SU-DHL-6 (cell line): ENCODE results near the gene DACT3.

ENCODE experiments used
- CTCF ChIP-seq: fragments of 200-600 bp; sonication (generic); IDR thresholded peaks from one replicate; pipeline ENCODE4 v1.5.1; 2017; ENCODE audit warnings: antibody characterized with exemption, mild to moderate bottlenecking, low read length, moderate library complexity; ENCODE audit not compliant: insufficient read depth, poor library complexity, severe bottlenecking
- EZH2phosphoT487 ChIP-seq: fragments of 200-600 bp; sonication (generic), shearing (Covaris generic); conservative IDR thresholded peaks from 2 replicates; pipeline ENCODE4 v1.6.1; 2018; ENCODE audit warnings: mild to moderate bottlenecking, antibody characterized with exemption, low read length, moderate library complexity, mixed read lengths

GRCh38 chr19:46601318-46602224 is 59.4 kb downstream of the DACT3 start, which contains the start of gene CALM3:
- TF ChIP-seq CTCF = no peak
- no peak for TF ChIP-seq EZH2phosphoT487
